ENCODE data around the gene SARS2.

GRCh38 chr19:38946229-38947010 lies 15.9 kb upstream of the SARS2 start:
- TF ChIP-seq CTCF (IDR thresholded peaks at IDR 0.05) (no peak), EZH2 (IDR thresholded peaks at IDR 0.05) (no peak), EZH2phosphoT487 (IDR thresholded peaks at IDR 0.05) (no peak)
